Spleen (tissue), 11 donors: ENCODE results near the gene SORCS2. TPM values are rescaled to one million over a fixed set of nuclear protein-coding genes. Genes with fewer than 3 reads are reported as not detected.

Experiments used
- DNase-seq: peaks from one replicate; pipeline ENCODE4 v3.0.0-alpha.2; 2020
- H3K27ac ChIP-seq, 8 donors: fragments of 200-600 bp; sonication (generic) in 7 of 8; 1 replicate in 4 of 8; 2 replicates in 4 of 8; pipeline versions ENCODE4 v1.5.0 to v1.8.0; 2016 to 2021; ENCODE audit warnings: inconsistent platforms in 4 of 8, mild to moderate bottlenecking in 4 of 8, moderate library complexity in 1 of 8
- H3K27me3 ChIP-seq, 7 donors: fragments of 200-600 bp; sonication (generic) in 6 of 7; replicated peaks in 1 of 7; 1 replicate in 4 of 7; 2 replicates in 3 of 7; pipeline versions ENCODE4 v1.5.0 to v1.8.0; 2016 to 2021; ENCODE audit warnings: inconsistent platforms in 3 of 7, mild to moderate bottlenecking in 1 of 7
- H3K36me3 ChIP-seq, 6 donors: fragments of 200-600 bp; sonication (generic) in 5 of 6; 1 replicate in 4 of 6; 2 replicates in 2 of 6; pipeline versions ENCODE4 v1.5.0 to v1.8.0; 2016 to 2021; ENCODE audit warnings: inconsistent platforms in 2 of 6
- H3K4me1 ChIP-seq, 6 donors: fragments of 200-600 bp; sonication (generic) in 5 of 6; 1 replicate in 3 of 6; 2 replicates in 3 of 6; pipeline versions ENCODE4 v1.5.0 to v1.8.0; 2016 to 2021; ENCODE audit warnings: inconsistent platforms in 3 of 6
- H3K4me3 ChIP-seq, 8 donors: fragments of 200-600 bp; sonication (generic) in 7 of 8; 1 replicate in 4 of 8; 2 replicates in 4 of 8; pipeline versions ENCODE4 v1.5.0 to v1.8.0; 2016 to 2021; ENCODE audit warnings: inconsistent platforms in 4 of 8, mild to moderate bottlenecking in 4 of 8, moderate library complexity in 2 of 8
- H3K9me3 ChIP-seq, 8 donors: fragments of 200-600 bp; sonication (generic) in 7 of 8; 1 replicate in 4 of 8; 2 replicates in 4 of 8; pipeline versions ENCODE4 v1.5.0 to v1.8.0; 2016 to 2021; ENCODE audit warnings: inconsistent platforms in 4 of 8
- POLR2A ChIP-seq, 3 donors: fragments of 450-650 bp; IDR thresholded peaks; one replicate each; pipeline ENCODE4 v1.5.1; 2017; ENCODE audit warnings: antibody characterized with exemption in 3 of 3, mild to moderate bottlenecking in 1 of 3
- POLR2AphosphoS5 ChIP-seq, 3 donors: sonication (generic); formaldehyde crosslinking; IDR thresholded peaks; one replicate each; pipeline ENCODE4 v1.5.1; 2017; ENCODE audit warnings: antibody characterized with exemption in 3 of 3
- WGBS, 5 donors: extraction: QIAGEN DNeasy Blood & Tissue Kit in 3 of 5; methylation state at CpG; one replicate each; pipeline versions ENCODE4 v1.1.5 to v1.1.7; 2013 to 2018; 5-methylcytosine and 5-hydroxymethylcytosine counted together
- intact Hi-C: fragments of 100-400 bp; cut with DNase I; formaldehyde crosslinking; loops from one replicate; pipeline ENCODE4 v1.15.0; 2023; ENCODE audit warnings: low total_unique reads
- polyA plus RNA-seq, 3 donors: library from polyadenylated mRNA; stranded (reverse); fragments of 200-250 nt; gene quantifications; one replicate each; pipeline ENCODE4 v1.2.1, GENCODE V29; 2013
- total RNA-seq, 7 donors: library from RNA; depleted of rRNA in 3 of 7; stranded (reverse); fragments of >200 nt in 3 of 7; fragmentation: NEBNext Ultra II Directional in 4 of 7; extraction: Animal tissue kit (Norgen Biotek cat#: 25700) in 4 of 7; gene quantifications; one replicate each; pipeline versions ENCODE4 v1.1.0 to v1.2.1, GENCODE V29; 2016 to 2021
- TF ChIP-seq, protein P1 (sequence below), 11 experiments: fragments of 200-600 bp in 7 of 11; fragments of 450-650 bp in 4 of 11; sonication (generic) in 4 of 11; IDR thresholded peaks in 8 of 11; conservative IDR thresholded peaks in 3 of 11; 1 replicate in 7 of 11; 2 replicates in 4 of 11; pipeline versions ENCODE4 v1.4.0 to v1.8.0; 2016 to 2021; ENCODE audit warnings: antibody characterized with exemption in 11 of 11, inconsistent platforms in 4 of 11, mild to moderate bottlenecking in 1 of 11
- donor health status: healthy with polysubstance abuse.
- donor health status: DM: no; HTN: no; CAD: no; lungs with moderate emphysema.
- donor health status: DM: no; HTN: no; CAD: no.
- donor health status: Bipolar disorder and iron deficiency.
- donor health status: healthy.
- donor health status: DM: no; HTN: no; CAD: no.
- donor health status: DM: yes; HTN: yes; CAD: no.

The SORCS2 gene
- total and polyA plus RNA-seq, 10 donors: 0.33 to 1.6 (median 0.60) TPM

DNA sequence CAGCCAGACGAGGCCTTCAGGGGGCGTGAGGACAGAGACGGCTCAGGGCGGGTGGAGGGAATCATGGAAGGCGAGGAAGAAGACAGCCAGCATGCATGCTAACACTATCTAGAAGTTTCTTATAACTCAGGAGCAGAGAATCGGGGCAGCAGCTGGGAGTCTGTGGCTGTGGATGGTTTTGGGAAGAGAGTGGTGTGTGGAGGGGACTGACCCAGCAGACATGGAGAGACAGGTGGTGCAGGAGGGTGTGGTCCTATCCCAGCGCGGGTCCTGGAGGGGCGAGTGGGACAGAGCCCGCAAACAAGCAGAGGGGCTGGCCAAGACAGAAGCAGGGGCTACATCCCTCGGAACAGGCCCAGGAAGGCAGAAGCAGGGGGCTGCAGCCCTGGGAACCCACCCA is 555.2 kb downstream of the SORCS2 start:
- H3K4me1 ChIP-seq: peaks cover 0 to 24% (median 0%) of the 10 kb centered on the region in 6 donors
- WGBS, 5 donors: 84 to 94% (median 92%) methylated on average over 10 to 11 of the region's 11 CpGs
- H3K4me3 ChIP-seq: no peak overlapping the region
- TF ChIP-seq POLR2A (IDR thresholded peaks at IDR 0.05): no peak
- TF ChIP-seq, protein P1, sequence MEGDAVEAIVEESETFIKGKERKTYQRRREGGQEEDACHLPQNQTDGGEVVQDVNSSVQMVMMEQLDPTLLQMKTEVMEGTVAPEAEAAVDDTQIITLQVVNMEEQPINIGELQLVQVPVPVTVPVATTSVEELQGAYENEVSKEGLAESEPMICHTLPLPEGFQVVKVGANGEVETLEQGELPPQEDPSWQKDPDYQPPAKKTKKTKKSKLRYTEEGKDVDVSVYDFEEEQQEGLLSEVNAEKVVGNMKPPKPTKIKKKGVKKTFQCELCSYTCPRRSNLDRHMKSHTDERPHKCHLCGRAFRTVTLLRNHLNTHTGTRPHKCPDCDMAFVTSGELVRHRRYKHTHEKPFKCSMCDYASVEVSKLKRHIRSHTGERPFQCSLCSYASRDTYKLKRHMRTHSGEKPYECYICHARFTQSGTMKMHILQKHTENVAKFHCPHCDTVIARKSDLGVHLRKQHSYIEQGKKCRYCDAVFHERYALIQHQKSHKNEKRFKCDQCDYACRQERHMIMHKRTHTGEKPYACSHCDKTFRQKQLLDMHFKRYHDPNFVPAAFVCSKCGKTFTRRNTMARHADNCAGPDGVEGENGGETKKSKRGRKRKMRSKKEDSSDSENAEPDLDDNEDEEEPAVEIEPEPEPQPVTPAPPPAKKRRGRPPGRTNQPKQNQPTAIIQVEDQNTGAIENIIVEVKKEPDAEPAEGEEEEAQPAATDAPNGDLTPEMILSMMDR (IDR thresholded peaks at IDR 0.05 in 8 of 11, conservative IDR thresholded peaks at IDR 0.05 in 3 of 11): no peak
- TF ChIP-seq POLR2AphosphoS5 (IDR thresholded peaks at IDR 0.05): no peak
- intact Hi-C loops: no loop called here
- no peaks in the 10 kb centered on the region for H3K9me3 ChIP-seq
- H3K27ac ChIP-seq: peak overlapping the region in 3 of 8 donors; percentile 19 to 51 (median 26)
- peaks cover 0 to 8% (median 0%) of the 10 kb centered on the region in 7 donors for H3K27me3 ChIP-seq
- no peak for DNase-seq
- no peaks in the 10 kb centered on the region for H3K36me3 ChIP-seq

DNA sequence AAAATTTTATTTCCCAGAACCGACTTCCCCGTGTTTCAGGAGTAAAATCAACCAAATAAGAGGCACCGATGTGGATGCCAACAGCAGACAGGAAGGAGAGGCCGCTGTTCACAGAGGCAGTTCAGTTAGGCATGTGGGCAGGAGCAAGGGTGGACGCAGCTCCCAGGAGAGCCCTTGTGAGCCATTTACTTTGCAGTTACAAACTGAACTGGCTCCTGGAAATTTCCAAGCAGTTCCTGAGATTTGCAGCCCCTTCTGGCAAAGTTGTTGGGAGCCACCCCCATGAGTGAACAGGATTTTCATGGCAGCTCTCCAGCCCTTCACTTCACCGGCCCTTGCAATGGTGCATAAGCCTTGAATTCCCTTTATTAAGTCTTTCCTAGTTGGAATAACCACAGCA is 558.2 kb downstream of the SORCS2 start:
- TF ChIP-seq POLR2AphosphoS5 (IDR thresholded peaks at IDR 0.05): no peak
- no peak for DNase-seq
- Histone ChIP-seq H3K27ac (no peak overlapping the region), H3K36me3 (no peaks in the 10 kb centered on the region), H3K4me1 (peaks cover 0 to 4% (median 0%) of the 10 kb centered on the region in 6 donors), H3K4me3 (no peak overlapping the region), H3K27me3 (peaks cover 0 to 5% (median 0%) of the 10 kb centered on the region in 7 donors), H3K9me3 (no peaks in the 10 kb centered on the region)
- intact Hi-C loops: no loop called here
- WGBS, 5 donors: 64 to 87% (median 75%) methylated on average over 6 of the region's 6 CpGs

DNA sequence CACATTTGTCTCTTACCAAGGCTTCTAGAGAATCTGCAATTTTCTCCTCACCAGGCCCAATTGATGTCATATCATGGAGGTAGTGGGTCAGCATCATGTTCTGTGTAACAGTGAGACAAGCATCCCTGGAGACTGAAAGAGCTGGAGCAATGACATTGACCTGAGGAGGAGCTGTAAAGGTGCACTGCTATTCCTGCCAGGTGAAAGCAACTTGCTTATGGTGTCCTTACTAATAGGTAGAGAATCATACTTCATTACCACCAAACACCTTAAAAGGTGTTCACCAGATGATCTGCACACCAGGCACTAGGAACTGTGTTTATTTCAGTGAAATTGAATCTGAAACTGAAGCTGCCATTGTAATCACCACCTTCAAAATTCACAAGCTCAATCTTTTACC is 558.6 kb downstream of the SORCS2 start:
- peaks cover 0 to 5% (median 0%) of the 10 kb centered on the region in 7 donors for H3K27me3 ChIP-seq
- peaks cover 0 to 4% (median 0%) of the 10 kb centered on the region in 6 donors for H3K4me1 ChIP-seq
- H3K9me3 ChIP-seq: no peaks in the 10 kb centered on the region
- no peak overlapping the region for H3K4me3 ChIP-seq
- no peak overlapping the region for H3K27ac ChIP-seq
- no peak for DNase-seq
- TF ChIP-seq POLR2A (IDR thresholded peaks at IDR 0.05): no peak
- no peak for TF ChIP-seq POLR2AphosphoS5 (IDR thresholded peaks at IDR 0.05)
- TF ChIP-seq, protein P1 (IDR thresholded peaks at IDR 0.05 in 8 of 11, conservative IDR thresholded peaks at IDR 0.05 in 3 of 11): no peak
- intact Hi-C loops: no loop called here
- H3K36me3 ChIP-seq: no peaks in the 10 kb centered on the region

- no peaks in the 10 kb centered on the region for H3K27me3 ChIP-seq
- H3K36me3 ChIP-seq: peaks cover 0 to 5% (median 0%) of the 10 kb centered on the region in 6 donors
- no peaks in the 10 kb centered on the region for H3K9me3 ChIP-seq
- TF ChIP-seq, protein P1 (IDR thresholded peaks at IDR 0.05 in 8 of 11, conservative IDR thresholded peaks at IDR 0.05 in 3 of 11): no peak
- TF ChIP-seq POLR2A (IDR thresholded peaks at IDR 0.05): no peak
- no peak for TF ChIP-seq POLR2AphosphoS5 (IDR thresholded peaks at IDR 0.05)
- WGBS, 5 donors: 77 to 86% (median 83%) methylated on average over 6 of the region's 6 CpGs
- intact Hi-C loops: no loop called here
- peaks cover 0 to 12% (median 7%) of the 10 kb centered on the region in 6 donors for H3K4me1 ChIP-seq
- H3K27ac ChIP-seq: no peak overlapping the region
- DNase-seq: no peak
- no peak overlapping the region for H3K4me3 ChIP-seq
Observed at GRCh38 chr4:7752649-7753048, 560.3 kb downstream of the SORCS2 start.

- H3K4me3 ChIP-seq: no peak overlapping the region
- no peaks in the 10 kb centered on the region for H3K27me3 ChIP-seq
- H3K4me1 ChIP-seq: peaks cover 0 to 19% (median 13%) of the 10 kb centered on the region in 6 donors
- DNase-seq: no peak
- no peaks in the 10 kb centered on the region for H3K9me3 ChIP-seq
- no peak overlapping the region for H3K27ac ChIP-seq
- H3K36me3 ChIP-seq: peaks cover 0 to 5% (median 0%) of the 10 kb centered on the region in 6 donors
- intact Hi-C loops: no loop called here
- WGBS, 5 donors: 70 to 87% (median 84%) methylated on average over 15 of the region's 15 CpGs
- TF ChIP-seq POLR2A (IDR thresholded peaks at IDR 0.05) (no peak), POLR2AphosphoS5 (IDR thresholded peaks at IDR 0.05) (no peak)
- TF ChIP-seq, protein P1 (IDR thresholded peaks at IDR 0.05 in 8 of 11, conservative IDR thresholded peaks at IDR 0.05 in 3 of 11): no peak
Observed at GRCh38 chr4:7753271-7753670, 560.9 kb downstream of the SORCS2 start.
